Esophagus squamous epithelium (tissue), 5 donors: Measurements from ENCODE around the gene CPNE6. TPM values are rescaled to one million over a fixed set of nuclear protein-coding genes. Genes with fewer than 3 reads are reported as not detected.

Source experiments
- DNase-seq: peaks from one replicate; lab custom pipeline; 2025; lab: John Stamatoyannopoulos, UW
- H3K27ac ChIP-seq, 4 donors: fragments of 200-600 bp; sonication (generic); one replicate each; pipeline ENCODE4 v1.5.1; 2016 to 2019; ENCODE audit warnings: mild to moderate bottlenecking in 1 of 4
- H3K27me3 ChIP-seq, 4 donors: fragments of 200-600 bp; sonication (generic); 1 replicate in 3 of 4; 2 replicates in 1 of 4; pipeline versions ENCODE4 v1.5.1 to v1.6.0; 2017 to 2021; ENCODE audit warnings: antibody characterized with exemption in 1 of 4
- H3K36me3 ChIP-seq, 3 donors: fragments of 200-600 bp; sonication (generic); one replicate each; pipeline ENCODE4 v1.5.1; 2016 to 2019
- H3K4me1 ChIP-seq, 3 donors: fragments of 200-600 bp; sonication (generic); one replicate each; pipeline ENCODE4 v1.5.1; 2017 to 2019
- H3K4me3 ChIP-seq, 4 donors: fragments of 200-600 bp; sonication (generic); 1 replicate in 3 of 4; 2 replicates in 1 of 4; pipeline ENCODE4 v1.5.1; 2016 to 2019; ENCODE audit warnings: mild to moderate bottlenecking in 2 of 4, moderate library complexity in 1 of 4
- H3K9me3 ChIP-seq, 3 donors: fragments of 200-600 bp; sonication (generic); one replicate each; pipeline ENCODE4 v1.5.1; 2016 to 2019
- POLR2A ChIP-seq, 4 donors: fragments of 450-650 bp; IDR thresholded peaks; one replicate each; pipeline ENCODE4 v1.6.1; 2017; ENCODE audit warnings: antibody characterized with exemption in 4 of 4, mild to moderate bottlenecking in 4 of 4, moderate library complexity in 3 of 4
- WGBS, 2 donors: methylation state at CpG; one replicate each; pipeline ENCODE4 v1.1.5; 2018; 5-methylcytosine and 5-hydroxymethylcytosine counted together
- intact Hi-C: fragments of 100-400 bp; cut with DNase I; formaldehyde crosslinking; loops from one replicate; pipeline ENCODE4 v1.15.0; 2022
- total RNA-seq, 4 donors: library from RNA; depleted of rRNA; stranded (reverse); fragments of >200 nt; gene quantifications; one replicate each; pipeline ENCODE4 v1.1.0, GENCODE V29; 2016
- TF ChIP-seq, protein P1 (sequence below), 6 experiments: fragments of 450-650 bp in 4 of 6; fragments of 200-600 bp in 2 of 6; sonication (generic) in 2 of 6; IDR thresholded peaks; one replicate each; pipeline ENCODE4 v1.5.1; 2016 to 2019; ENCODE audit warnings: antibody characterized with exemption in 6 of 6, mild to moderate bottlenecking in 4 of 6, moderate library complexity in 4 of 6
- donor health status: DM: yes; HTN: yes; CAD: no.

Gene CPNE6
- total RNA-seq, 4 donors from 2014 or later: not detected

DNA sequence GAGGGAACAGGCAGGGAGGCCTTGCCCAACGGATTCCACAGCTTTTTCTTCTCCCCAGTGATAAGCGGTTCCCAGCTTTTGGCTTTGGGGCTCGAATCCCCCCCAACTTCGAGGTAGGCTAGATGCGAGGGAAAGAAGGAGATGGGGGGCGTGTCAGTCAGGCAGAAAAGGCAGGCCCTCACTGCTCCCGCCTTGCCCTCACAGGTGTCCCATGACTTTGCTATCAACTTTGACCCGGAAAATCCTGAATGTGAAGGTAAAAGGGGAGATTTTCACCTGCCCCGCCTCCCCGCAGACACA is 4.9 kb downstream of the CPNE6 start:
- Histone ChIP-seq H3K4me1 (peaks cover 0 to 33% (median 16%) of the 10 kb centered on the region in 3 donors), H3K9me3 (no peaks in the 10 kb centered on the region), H3K36me3 (no peaks in the 10 kb centered on the region), H3K27ac (no peak overlapping the region), H3K27me3 (peaks cover 0 to 19% (median 0%) of the 10 kb centered on the region in 4 donors), H3K4me3 (no peak overlapping the region)
- no peak for DNase-seq
- TF ChIP-seq POLR2A (IDR thresholded peaks at IDR 0.05): no peak
- TF ChIP-seq, protein P1, sequence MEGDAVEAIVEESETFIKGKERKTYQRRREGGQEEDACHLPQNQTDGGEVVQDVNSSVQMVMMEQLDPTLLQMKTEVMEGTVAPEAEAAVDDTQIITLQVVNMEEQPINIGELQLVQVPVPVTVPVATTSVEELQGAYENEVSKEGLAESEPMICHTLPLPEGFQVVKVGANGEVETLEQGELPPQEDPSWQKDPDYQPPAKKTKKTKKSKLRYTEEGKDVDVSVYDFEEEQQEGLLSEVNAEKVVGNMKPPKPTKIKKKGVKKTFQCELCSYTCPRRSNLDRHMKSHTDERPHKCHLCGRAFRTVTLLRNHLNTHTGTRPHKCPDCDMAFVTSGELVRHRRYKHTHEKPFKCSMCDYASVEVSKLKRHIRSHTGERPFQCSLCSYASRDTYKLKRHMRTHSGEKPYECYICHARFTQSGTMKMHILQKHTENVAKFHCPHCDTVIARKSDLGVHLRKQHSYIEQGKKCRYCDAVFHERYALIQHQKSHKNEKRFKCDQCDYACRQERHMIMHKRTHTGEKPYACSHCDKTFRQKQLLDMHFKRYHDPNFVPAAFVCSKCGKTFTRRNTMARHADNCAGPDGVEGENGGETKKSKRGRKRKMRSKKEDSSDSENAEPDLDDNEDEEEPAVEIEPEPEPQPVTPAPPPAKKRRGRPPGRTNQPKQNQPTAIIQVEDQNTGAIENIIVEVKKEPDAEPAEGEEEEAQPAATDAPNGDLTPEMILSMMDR (IDR thresholded peaks at IDR 0.05): no peak
- 85 to 88% methylated on average over 9 to 10 of the region's 10 CpGs for WGBS, 2 donors
- intact Hi-C loops: no loop called here

DNA sequence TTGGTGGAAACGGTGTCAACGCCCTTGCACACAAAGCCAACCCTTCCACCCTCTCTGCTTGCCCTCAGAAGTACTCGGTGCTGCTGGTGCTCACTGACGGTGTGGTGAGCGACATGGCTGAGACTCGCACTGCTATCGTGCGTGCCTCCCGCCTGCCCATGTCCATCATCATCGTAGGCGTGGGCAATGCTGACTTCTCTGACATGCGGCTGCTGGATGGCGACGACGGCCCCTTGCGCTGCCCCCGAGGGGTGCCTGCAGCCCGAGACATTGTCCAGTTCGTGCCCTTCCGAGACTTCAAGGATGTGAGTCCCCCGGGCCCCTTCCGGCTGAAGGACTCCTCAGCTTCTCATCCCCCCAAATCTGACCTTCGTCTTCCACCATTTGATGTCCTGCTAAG is 5.7 kb downstream of the CPNE6 start:
- intact Hi-C loops: no loop called here
- DNase-seq: no peak
- 89 to 91% methylated on average over 7 to 23 of the region's 23 CpGs for WGBS, 2 donors

DNA sequence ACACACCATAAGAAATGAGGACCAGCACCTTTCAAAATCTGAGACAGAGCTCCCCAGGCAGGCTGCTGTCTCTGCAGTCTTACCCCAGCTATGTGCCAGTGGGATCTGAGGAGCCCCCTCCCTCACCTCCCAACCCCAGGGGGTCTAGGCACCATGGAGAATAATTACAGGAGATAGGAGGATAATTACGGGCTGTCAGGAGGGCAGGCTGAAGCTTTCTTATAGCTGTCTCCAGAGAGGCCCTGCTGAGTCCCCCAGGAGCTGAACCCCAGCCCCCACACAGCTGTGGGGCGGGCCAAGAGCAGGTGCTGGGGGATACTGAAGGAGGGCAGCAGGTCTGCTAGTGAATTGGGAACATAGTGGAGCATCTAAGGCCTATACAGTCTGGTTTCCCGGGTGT is 6.8 kb downstream of the CPNE6 start:
- Histone ChIP-seq H3K27me3 (peaks cover 0 to under 1% (median 0%) of the 10 kb centered on the region in 4 donors), H3K36me3 (no peaks in the 10 kb centered on the region), H3K27ac (no peak overlapping the region), H3K4me3 (no peak overlapping the region), H3K9me3 (no peaks in the 10 kb centered on the region), H3K4me1 (peaks cover 0 to 22% (median 10%) of the 10 kb centered on the region in 3 donors)
- no peak for TF ChIP-seq POLR2A (IDR thresholded peaks at IDR 0.05)
- TF ChIP-seq, protein P1 (IDR thresholded peaks at IDR 0.05): no peak
- DNase-seq: no peak
- intact Hi-C loops: no loop called here
- 85 to 95% methylated on average over 2 to 3 of the region's 3 CpGs for WGBS, 2 donors

More for the DNA sequence above, 5.7 kb downstream of the CPNE6 start:
- Histone ChIP-seq H3K36me3 (no peaks in the 10 kb centered on the region), H3K9me3 (no peaks in the 10 kb centered on the region), H3K4me1 (peaks cover 0 to 33% (median 17%) of the 10 kb centered on the region in 3 donors), H3K4me3 (no peak overlapping the region), H3K27me3 (peaks cover 0 to 11% (median 0%) of the 10 kb centered on the region in 4 donors), H3K27ac (no peak overlapping the region)
- TF ChIP-seq POLR2A (IDR thresholded peaks at IDR 0.05): no peak
- TF ChIP-seq, protein P1 (IDR thresholded peaks at IDR 0.05): no peak

DNA sequence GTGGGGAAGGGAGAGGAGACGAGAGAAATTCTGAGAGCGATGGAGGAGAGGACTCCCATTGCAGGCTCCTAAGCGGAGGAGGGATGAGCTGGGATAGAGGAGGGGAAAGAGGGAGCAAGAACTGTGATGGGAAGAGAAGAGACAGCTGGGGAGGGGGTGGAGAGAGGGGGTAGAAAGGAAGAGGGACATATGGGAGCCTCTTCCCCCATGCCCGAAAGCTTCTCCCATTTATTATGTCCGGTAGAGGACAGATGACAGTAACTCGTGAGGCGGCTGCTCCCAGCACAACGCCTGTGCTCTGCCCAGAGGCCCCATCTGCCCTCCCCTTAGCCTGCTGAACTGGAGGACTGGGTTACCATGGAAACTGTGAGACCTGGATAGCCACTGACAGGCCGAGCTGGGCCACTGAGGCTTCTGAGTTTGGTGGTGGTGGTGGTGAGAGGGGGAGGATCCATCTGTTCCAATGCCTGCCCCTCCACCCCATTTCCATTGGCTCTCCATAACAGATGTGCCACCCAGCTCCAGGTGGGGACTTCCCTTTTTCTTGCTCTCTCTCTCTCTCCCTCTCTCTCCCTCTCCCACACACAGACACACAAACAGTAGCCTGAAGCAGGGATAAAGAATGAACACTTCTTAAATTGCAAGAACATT is 8.3 kb downstream of the CPNE6 start:
- 93% methylated on average over 9 of the region's 9 CpGs for WGBS, 2 donors
- TF ChIP-seq, protein P1 (IDR thresholded peaks at IDR 0.05): no peak
- TF ChIP-seq POLR2A (IDR thresholded peaks at IDR 0.05): no peak
- Histone ChIP-seq H3K36me3 (no peaks in the 10 kb centered on the region), H3K27ac (no peak overlapping the region), H3K4me3 (no peak overlapping the region), H3K4me1 (peaks cover 0 to 21% (median 10%) of the 10 kb centered on the region in 3 donors), H3K9me3 (no peaks in the 10 kb centered on the region), H3K27me3 (no peaks in the 10 kb centered on the region)
- intact Hi-C loops: no loop called here
- no peak for DNase-seq

DNA sequence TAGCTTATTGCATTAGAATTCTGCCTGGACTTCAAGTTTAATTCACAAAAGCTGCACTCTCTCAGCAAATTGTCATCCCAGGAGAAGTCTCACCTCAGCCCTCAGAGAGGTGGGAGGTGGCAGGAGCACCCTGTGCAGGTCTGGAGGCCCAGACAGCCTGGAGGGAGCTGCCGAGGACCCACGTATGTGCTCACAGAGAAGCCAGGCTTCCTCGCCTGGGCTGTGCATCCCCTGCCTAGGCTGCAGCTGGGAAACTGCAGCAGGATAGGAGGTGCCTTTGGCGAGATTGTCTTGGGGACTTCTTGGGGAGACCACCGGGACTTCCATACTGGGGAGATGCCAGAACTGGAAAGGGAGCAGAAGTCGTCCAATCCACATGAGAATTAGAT is 8.8 kb downstream of the CPNE6 start:
- no peaks in the 10 kb centered on the region for H3K9me3 ChIP-seq
- 60 to 67% methylated on average over 2 to 3 of the region's 6 CpGs for whole genome bisulfite sequencing, 2 donors
- peaks cover 0 to 21% (median 10%) of the 10 kb centered on the region in 3 donors for H3K4me1 ChIP-seq
- H3K27me3 ChIP-seq: no peaks in the 10 kb centered on the region
- TF ChIP-seq POLR2A (IDR thresholded peaks at IDR 0.05): no peak
- H3K36me3 ChIP-seq: no peaks in the 10 kb centered on the region
- peak overlapping the region in 1 of 4 donors; percentile 83 for H3K27ac ChIP-seq
- no peak for DNase-seq
- intact Hi-C loops: no loop called here
- H3K4me3 ChIP-seq: no peak overlapping the region
